ENCODE data around the gene CELF2. TPM values are rescaled to one million over a fixed set of nuclear protein-coding genes. Genes with fewer than 3 reads are reported as not detected.
A peak's percentile ranks its signal among the peaks of the same experiment; 100 is the strongest.

CELF2 gene
- total and polyA plus RNA-seq, 9 of the 15 experiments (the other 6 are each of a cell fraction or from before 2014, with no cell fraction given): 4.0 to 20.3 (median 11.1) TPM

DNA sequence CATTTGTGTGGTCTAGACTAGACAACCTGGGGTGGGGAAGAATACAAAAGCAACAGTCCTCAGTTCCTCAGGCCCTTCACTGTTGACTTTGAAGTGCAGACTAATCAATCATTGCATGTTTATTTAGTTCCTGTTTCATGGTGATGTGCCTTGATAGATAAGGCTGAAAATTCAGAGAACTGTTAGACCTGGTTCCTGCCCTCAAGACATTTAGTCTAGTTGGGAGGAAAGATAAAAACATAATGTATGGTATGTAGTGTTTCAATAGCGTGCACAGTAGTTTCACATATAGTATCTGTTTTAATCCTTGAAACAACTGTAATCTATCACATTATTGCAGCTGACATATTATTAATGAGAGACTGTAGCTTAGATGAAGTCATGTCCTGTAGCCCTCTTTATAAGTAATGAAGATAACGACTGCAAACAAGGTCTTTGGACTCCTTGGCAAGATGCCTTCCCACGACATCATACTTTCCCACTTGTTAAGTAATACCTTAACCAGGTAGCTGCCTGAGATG, 124.0 kb downstream of the CELF2 start (continued):
- TF ChIP-seq MYC (IDR thresholded peaks at IDR 0.05; ENCODE audit: low read depth, low read length) (no peak), MYC (CRISPR knock-in tag; IDR thresholded peaks at IDR 0.05; ENCODE audit: borderline replicate concordance, low read depth) (no peak), ZNF282 (CRISPR knock-in tag; IDR thresholded peaks at IDR 0.05) (no peak), ZNF134 (CRISPR knock-in tag; conservative IDR thresholded peaks at IDR 0.05) (no peak), BCOR (IDR thresholded peaks at IDR 0.05) (peak; percentile 87; the same call in 1 of the 2 replicates), RBM15 (IDR thresholded peaks at IDR 0.05; ENCODE audit: insufficient read depth, low read length) (no peak), EP400 (IDR thresholded peaks at IDR 0.05) (peak; percentile 45; the same call in 1 of the 2 replicates), RUNX1 (IDR thresholded peaks at IDR 0.05; ENCODE audit: low read depth) (no peak; the same call in 1 of the 2 replicates), STAT5B (CRISPR knock-in tag; IDR thresholded peaks at IDR 0.05) (no peak), ZEB2 (IDR thresholded peaks at IDR 0.05) (peak; percentile 83), ERF (CRISPR knock-in tag; IDR thresholded peaks at IDR 0.05) (no peak), C11orf30 (IDR thresholded peaks at IDR 0.05; ENCODE audit: low read depth) (no peak)
- TF ChIP-seq, protein P1, sequence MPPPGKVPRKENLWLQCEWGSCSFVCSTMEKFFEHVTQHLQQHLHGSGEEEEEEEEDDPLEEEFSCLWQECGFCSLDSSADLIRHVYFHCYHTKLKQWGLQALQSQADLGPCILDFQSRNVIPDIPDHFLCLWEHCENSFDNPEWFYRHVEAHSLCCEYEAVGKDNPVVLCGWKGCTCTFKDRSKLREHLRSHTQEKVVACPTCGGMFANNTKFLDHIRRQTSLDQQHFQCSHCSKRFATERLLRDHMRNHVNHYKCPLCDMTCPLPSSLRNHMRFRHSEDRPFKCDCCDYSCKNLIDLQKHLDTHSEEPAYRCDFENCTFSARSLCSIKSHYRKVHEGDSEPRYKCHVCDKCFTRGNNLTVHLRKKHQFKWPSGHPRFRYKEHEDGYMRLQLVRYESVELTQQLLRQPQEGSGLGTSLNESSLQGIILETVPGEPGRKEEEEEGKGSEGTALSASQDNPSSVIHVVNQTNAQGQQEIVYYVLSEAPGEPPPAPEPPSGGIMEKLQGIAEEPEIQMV (tag; conservative IDR thresholded peaks at IDR 0.05; ENCODE audit: low read depth): no peak
- TF ChIP-seq, protein P2, sequence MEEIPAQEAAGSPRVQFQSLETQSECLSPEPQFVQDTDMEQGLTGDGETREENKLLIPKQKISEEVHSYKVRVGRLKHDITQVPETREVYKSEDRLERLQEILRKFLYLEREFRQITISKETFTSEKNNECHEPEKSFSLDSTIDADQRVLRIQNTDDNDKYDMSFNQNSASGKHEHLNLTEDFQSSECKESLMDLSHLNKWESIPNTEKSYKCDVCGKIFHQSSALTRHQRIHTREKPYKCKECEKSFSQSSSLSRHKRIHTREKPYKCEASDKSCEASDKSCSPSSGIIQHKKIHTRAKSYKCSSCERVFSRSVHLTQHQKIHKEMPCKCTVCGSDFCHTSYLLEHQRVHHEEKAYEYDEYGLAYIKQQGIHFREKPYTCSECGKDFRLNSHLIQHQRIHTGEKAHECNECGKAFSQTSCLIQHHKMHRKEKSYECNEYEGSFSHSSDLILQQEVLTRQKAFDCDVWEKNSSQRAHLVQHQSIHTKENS (CRISPR knock-in tag; IDR thresholded peaks at IDR 0.05): no peak
- TF ChIP-seq, protein P3, sequence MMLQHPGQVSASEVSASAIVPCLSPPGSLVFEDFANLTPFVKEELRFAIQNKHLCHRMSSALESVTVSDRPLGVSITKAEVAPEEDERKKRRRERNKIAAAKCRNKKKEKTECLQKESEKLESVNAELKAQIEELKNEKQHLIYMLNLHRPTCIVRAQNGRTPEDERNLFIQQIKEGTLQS (IDR thresholded peaks at IDR 0.05): no peak; the same call in 1 of the 2 replicates
- TF ChIP-seq, protein P3 (CRISPR knock-in tag; conservative IDR thresholded peaks at IDR 0.05): no peak
- TF ChIP-seq, protein P4, sequence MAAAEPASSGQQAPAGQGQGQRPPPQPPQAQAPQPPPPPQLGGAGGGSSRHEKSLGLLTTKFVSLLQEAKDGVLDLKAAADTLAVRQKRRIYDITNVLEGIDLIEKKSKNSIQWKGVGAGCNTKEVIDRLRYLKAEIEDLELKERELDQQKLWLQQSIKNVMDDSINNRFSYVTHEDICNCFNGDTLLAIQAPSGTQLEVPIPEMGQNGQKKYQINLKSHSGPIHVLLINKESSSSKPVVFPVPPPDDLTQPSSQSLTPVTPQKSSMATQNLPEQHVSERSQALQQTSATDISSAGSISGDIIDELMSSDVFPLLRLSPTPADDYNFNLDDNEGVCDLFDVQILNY (CRISPR knock-in tag; IDR thresholded peaks at IDR 0.05): no peak
- TF ChIP-seq, protein P5, sequence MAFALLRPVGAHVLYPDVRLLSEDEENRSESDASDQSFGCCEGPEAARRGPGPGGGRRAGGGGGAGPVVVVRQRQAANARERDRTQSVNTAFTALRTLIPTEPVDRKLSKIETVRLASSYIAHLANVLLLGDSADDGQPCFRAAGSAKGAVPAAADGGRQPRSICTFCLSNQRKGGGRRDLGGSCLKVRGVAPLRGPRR (CRISPR knock-in tag; IDR thresholded peaks at IDR 0.05): no peak
- TF ChIP-seq, protein P6, sequence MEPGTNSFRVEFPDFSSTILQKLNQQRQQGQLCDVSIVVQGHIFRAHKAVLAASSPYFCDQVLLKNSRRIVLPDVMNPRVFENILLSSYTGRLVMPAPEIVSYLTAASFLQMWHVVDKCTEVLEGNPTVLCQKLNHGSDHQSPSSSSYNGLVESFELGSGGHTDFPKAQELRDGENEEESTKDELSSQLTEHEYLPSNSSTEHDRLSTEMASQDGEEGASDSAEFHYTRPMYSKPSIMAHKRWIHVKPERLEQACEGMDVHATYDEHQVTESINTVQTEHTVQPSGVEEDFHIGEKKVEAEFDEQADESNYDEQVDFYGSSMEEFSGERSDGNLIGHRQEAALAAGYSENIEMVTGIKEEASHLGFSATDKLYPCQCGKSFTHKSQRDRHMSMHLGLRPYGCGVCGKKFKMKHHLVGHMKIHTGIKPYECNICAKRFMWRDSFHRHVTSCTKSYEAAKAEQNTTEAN (CRISPR knock-in tag; IDR thresholded peaks at IDR 0.05): no peak
- TF ChIP-seq, protein P7, sequence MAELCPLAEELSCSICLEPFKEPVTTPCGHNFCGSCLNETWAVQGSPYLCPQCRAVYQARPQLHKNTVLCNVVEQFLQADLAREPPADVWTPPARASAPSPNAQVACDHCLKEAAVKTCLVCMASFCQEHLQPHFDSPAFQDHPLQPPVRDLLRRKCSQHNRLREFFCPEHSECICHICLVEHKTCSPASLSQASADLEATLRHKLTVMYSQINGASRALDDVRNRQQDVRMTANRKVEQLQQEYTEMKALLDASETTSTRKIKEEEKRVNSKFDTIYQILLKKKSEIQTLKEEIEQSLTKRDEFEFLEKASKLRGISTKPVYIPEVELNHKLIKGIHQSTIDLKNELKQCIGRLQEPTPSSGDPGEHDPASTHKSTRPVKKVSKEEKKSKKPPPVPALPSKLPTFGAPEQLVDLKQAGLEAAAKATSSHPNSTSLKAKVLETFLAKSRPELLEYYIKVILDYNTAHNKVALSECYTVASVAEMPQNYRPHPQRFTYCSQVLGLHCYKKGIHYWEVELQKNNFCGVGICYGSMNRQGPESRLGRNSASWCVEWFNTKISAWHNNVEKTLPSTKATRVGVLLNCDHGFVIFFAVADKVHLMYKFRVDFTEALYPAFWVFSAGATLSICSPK (IDR thresholded peaks at IDR 0.05; ENCODE audit: borderline replicate concordance): no peak

Data from K562 (cell line).